Natural killer cell (primary cell): ENCODE data around the gene ASIC2. TPM values are rescaled to one million over a fixed set of nuclear protein-coding genes. Genes with fewer than 3 reads are reported as not detected.

Source experiments
- ATAC-seq, 3 donors: fragments of 150-1000 bp in 2 of 3; fragments of 200-7000 bp in 1 of 3; cut with Tn5 transposase; 1 replicate in 1 of 3; 2 replicates in 2 of 3; pipeline ENCODE4 v1.10.0; 2021; ENCODE audit warnings: mild to moderate bottlenecking in 2 of 3, moderate library complexity in 2 of 3
- DNase-seq, 2 donors: peaks; one replicate each; pipeline versions ENCODE4 v3.0.0 to v3.0.0-alpha.2; 2013 to 2021; ENCODE audit warnings: mixed read lengths in 1 of 2
- H3K27ac ChIP-seq: one replicate; pipeline ENCODE4 v1.5.1; 2013; ENCODE audit warnings: mild to moderate bottlenecking, low read length
- H3K27me3 ChIP-seq: one replicate; pipeline ENCODE4 v1.6.1; 2013; ENCODE audit warnings: low read length; ENCODE audit not compliant: control insufficient read depth, insufficient read depth
- H3K36me3 ChIP-seq: one replicate; pipeline ENCODE4 v1.6.1; 2013; ENCODE audit warnings: low read length; ENCODE audit not compliant: control insufficient read depth, insufficient read depth
- H3K4me1 ChIP-seq: one replicate; pipeline ENCODE4 v1.6.1; 2013; ENCODE audit warnings: low read length; ENCODE audit not compliant: control insufficient read depth, insufficient read depth
- H3K4me3 ChIP-seq: one replicate; pipeline ENCODE4 v1.5.1; 2013; ENCODE audit warnings: low read length
- H3K9me3 ChIP-seq: one replicate; pipeline ENCODE4 v1.6.1; 2013; ENCODE audit warnings: low read length; ENCODE audit not compliant: control insufficient read depth, insufficient read depth
- H3K27ac Mint-ChIP-seq, 2 donors: one replicate each; pipeline ENCODE4 v1.8.0; 2022; ENCODE audit warnings: mild to moderate bottlenecking in 2 of 2, mixed read lengths in 2 of 2, moderate library complexity in 1 of 2
- H3K27me3 Mint-ChIP-seq, 2 donors: one replicate each; pipeline ENCODE4 v1.8.0; 2022; ENCODE audit warnings: low read depth in 2 of 2, mixed read lengths in 2 of 2
- H3K36me3 Mint-ChIP-seq: one replicate; pipeline ENCODE4 v1.8.0; 2022; ENCODE audit warnings: mixed read lengths
- H3K4me1 Mint-ChIP-seq, 2 donors: one replicate each; pipeline ENCODE4 v1.8.0; 2022; ENCODE audit warnings: mixed read lengths in 2 of 2
- H3K4me3 Mint-ChIP-seq: one replicate; pipeline ENCODE4 v1.8.0; 2022; ENCODE audit warnings: mild to moderate bottlenecking, moderate library complexity, mixed read lengths
- H3K9me3 Mint-ChIP-seq, 2 donors: one replicate each; pipeline ENCODE4 v1.8.0; 2022; ENCODE audit warnings: mixed read lengths in 2 of 2
- WGBS: methylation state at CpG from one replicate; pipeline ENCODE4 v1.1.7; 2013; ENCODE audit warnings: missing lambda C conversion rate; ENCODE audit not compliant: insufficient coverage; 5-methylcytosine and 5-hydroxymethylcytosine counted together
- intact Hi-C: fragments of 100-400 bp; cut with micrococcal nuclease; formaldehyde crosslinking; loops from one replicate; pipeline ENCODE4 v1.14.2; 2022
- total RNA-seq, 4 donors: library from RNA; stranded (reverse); fragments of 120-200 nt in 1 of 4; gene quantifications; one replicate each; pipeline versions ENCODE4 v1.2.3 to v1.2.4, GENCODE V29; 2013 to 2022
- TF ChIP-seq, protein P1 (sequence below): fragments of 200-600 bp; IDR thresholded peaks from one replicate; pipeline ENCODE4 v1.8.0; 2022; ENCODE audit warnings: antibody characterized with exemption

Gene ASIC2
- total RNA-seq, 3 donors from 2014 or later (not counting 1 experiment from before 2014, with no cell fraction given), result not detected

DNA sequence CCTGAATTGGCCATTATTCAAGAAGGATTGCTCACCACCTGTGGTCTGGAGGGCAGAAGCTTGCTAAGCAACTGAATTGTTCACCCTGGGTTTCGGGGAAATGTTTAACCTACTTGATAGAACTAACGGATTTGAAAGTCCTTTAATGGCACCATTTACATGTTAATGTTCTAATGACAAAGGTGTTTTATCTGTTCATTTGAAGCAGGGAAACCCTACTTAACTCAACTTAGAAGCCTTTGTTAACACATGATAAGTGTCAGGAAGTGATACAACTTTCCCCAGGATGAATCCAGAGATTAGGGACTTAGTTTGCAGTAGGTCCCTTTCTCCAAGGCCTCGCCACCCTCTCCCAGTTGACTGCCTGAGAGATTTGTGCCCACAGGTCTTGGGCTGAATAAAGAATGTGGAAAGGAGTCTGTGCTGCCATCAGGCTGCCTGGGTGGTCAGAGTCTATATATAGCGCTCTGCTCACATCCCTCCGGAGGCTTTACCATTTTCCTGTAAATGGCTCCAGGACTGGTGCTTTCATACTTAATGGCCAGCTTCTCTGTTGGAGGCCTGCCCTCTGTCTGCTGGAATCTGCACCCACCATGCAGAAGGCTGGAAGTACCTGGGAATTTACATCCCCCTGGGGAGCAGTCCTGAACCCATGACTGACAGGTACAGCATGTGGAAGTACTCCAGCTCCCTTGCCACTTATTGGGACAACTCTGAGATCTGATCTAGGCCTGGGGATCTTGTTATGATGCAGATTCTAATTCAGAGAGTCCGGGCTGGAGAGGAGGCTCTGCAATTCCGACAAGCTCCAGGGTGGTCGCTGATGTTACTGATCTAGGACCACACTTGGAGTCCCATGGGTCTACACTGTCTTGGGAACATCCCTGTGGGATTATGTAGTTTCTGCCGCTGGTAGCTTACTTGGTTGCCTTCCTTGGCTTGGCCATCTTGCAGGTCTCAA, 99.9 kb downstream of the ASIC2 start:
- Histone ChIP-seq H3K4me1 (no peaks in the 10 kb centered on the region), H3K4me3 (no peak overlapping the region), H3K27me3 (no peaks in the 10 kb centered on the region), H3K36me3 (no peaks in the 10 kb centered on the region), H3K27ac (no peak overlapping the region), H3K9me3 (no peaks in the 10 kb centered on the region)
- intact Hi-C loops, result no loop called here
- DNase-seq (no peak), ATAC-seq (no peak)
- Mint-ChIP-seq H3K4me3 (no peak overlapping the region), H3K9me3 (no peaks in the 10 kb centered on the region), H3K36me3 (no peaks in the 10 kb centered on the region), H3K4me1 (no peaks in the 10 kb centered on the region), H3K27ac (no peak overlapping the region), H3K27me3 (peaks cover 22 to 35% of the 10 kb centered on the region in 2 donors)
- WGBS, result 65% methylated on average over 7 of the region's 9 CpGs
- TF ChIP-seq, protein P1, sequence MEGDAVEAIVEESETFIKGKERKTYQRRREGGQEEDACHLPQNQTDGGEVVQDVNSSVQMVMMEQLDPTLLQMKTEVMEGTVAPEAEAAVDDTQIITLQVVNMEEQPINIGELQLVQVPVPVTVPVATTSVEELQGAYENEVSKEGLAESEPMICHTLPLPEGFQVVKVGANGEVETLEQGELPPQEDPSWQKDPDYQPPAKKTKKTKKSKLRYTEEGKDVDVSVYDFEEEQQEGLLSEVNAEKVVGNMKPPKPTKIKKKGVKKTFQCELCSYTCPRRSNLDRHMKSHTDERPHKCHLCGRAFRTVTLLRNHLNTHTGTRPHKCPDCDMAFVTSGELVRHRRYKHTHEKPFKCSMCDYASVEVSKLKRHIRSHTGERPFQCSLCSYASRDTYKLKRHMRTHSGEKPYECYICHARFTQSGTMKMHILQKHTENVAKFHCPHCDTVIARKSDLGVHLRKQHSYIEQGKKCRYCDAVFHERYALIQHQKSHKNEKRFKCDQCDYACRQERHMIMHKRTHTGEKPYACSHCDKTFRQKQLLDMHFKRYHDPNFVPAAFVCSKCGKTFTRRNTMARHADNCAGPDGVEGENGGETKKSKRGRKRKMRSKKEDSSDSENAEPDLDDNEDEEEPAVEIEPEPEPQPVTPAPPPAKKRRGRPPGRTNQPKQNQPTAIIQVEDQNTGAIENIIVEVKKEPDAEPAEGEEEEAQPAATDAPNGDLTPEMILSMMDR, result no peak

DNA sequence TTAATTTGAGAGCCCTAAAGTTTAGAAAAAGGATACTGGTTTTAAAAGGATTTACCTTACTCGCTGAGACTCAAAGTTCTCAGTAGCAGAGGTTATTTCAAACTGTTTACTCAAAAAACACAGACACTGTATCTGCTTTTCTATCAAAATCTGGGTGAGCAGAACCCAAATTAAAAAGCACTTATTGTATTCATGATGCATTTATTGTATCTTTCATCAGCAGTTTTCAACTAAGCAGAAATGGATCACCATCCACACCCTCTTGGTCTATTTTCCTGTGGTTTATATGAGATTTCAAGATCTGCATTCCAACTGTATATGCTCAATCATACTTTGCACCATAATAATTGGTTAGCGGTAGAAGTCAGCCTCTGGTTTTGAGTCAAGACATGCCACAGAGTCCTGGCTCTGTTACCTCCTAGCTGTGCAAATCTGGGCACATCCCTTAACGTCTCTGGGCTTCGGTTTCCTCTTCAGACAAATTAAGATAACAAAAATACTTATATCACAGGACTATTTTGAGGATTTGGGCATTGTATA, 109.5 kb downstream of the ASIC2 start:
- Histone ChIP-seq H3K4me1 (no peaks in the 10 kb centered on the region), H3K27ac (no peak overlapping the region), H3K4me3 (no peak overlapping the region), H3K27me3 (peaks cover 4% of the 10 kb centered on the region), H3K36me3 (no peaks in the 10 kb centered on the region), H3K9me3 (no peaks in the 10 kb centered on the region)
- WGBS, result 84% methylated on average over 4 of the region's 4 CpGs
- ATAC-seq (no peak), DNase-seq (no peak)
- Mint-ChIP-seq H3K4me3 (no peak overlapping the region), H3K27me3 (peaks cover 20 to 52% of the 10 kb centered on the region in 2 donors), H3K27ac (no peak overlapping the region), H3K9me3 (no peaks in the 10 kb centered on the region), H3K4me1 (no peaks in the 10 kb centered on the region), H3K36me3 (no peaks in the 10 kb centered on the region)
- TF ChIP-seq, protein P1, result no peak
- intact Hi-C loops, result no loop called here

DNA sequence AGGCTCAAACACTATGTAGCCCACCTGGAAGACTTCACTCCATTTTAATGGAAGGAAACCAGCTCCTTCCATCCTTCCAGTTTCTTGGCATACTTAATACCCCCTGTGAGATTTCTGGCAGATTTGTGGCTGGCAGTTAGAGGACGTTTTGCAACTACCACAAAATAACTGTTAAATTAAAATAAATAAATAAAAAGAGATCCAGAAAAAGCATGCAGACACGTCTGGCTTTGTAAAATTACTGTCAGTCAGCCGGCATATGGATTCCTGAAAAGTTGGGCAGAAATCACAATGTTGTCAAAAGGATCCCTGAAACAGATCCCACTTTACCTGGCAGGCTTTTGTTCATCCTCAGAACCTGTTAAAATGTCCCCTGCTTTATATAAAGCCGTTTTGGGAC, 113.9 kb downstream of the ASIC2 start:
- H3K27me3 Mint-ChIP-seq, result peaks cover 10 to 57% of the 10 kb centered on the region in 2 donors
- no peaks in the 10 kb centered on the region for H3K9me3 Mint-ChIP-seq
- Histone ChIP-seq H3K9me3 (no peaks in the 10 kb centered on the region), H3K4me1 (no peaks in the 10 kb centered on the region), H3K27me3 (peaks cover 3% of the 10 kb centered on the region), H3K36me3 (no peaks in the 10 kb centered on the region), H3K27ac (no peak overlapping the region), H3K4me3 (no peak overlapping the region)
- WGBS, result 63% methylated on average over 3 of the region's 4 CpGs
- no peak overlapping the region for H3K4me3 Mint-ChIP-seq
- DNase-seq (no peak), ATAC-seq (no peak)
- TF ChIP-seq, protein P1, result no peak
- H3K27ac Mint-ChIP-seq, result no peak overlapping the region
- intact Hi-C loops, result no loop called here
- H3K4me1 Mint-ChIP-seq, result no peaks in the 10 kb centered on the region
- no peaks in the 10 kb centered on the region for H3K36me3 Mint-ChIP-seq
